Epidermal melanocyte (primary cell): ENCODE results near the gene PTPN14.
A peak's percentile ranks its signal among the peaks of the same experiment; 100 is the strongest.

ENCODE experiments used
- DNase-seq: peaks from one replicate; pipeline ENCODE4 v3.0.0; 2011; ENCODE audit warnings: low spot score; ENCODE audit not compliant: insufficient read length

PTPN14 gene

DNA sequence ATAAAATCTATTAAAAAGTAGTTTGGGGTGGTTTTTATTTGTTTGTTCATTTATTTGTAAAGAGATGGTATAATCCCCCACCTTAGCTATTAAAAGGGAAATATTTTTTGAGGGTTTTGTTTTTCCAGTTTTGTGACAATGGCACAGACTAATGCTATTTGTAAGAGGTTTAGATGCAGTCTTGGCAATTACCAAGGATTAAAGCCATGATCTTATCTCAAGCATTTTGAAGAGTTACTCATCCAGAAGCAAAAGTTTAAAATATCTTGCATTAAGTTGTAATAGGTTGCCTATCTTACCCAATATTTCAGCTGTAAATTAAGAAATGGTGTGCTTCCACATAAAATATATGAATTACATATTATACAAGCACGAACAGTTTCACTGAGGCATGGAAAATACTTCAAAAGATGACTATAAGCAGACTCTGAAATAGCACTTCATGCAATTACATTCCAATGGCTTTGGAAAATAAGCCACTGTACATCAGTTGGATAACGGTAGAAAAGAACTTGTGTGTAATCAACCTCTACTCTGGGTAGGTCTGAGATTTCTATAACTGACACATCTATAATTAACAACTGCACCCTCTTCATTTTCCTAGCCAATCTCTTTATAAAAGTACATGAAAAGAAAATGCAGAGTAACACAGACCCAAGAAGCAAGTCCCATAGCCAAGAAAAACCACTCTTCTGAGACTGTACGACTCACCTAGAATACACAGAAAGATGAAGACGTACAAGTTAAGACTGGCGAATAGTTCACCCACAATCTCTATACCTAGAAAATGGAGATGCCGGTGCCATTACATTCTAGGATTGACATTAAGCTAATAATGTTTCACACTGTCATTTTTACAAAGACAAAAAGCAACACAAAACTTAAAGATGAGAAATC, 95.2 kb downstream of the PTPN14 start:
- no peak for DNase-seq

DNA sequence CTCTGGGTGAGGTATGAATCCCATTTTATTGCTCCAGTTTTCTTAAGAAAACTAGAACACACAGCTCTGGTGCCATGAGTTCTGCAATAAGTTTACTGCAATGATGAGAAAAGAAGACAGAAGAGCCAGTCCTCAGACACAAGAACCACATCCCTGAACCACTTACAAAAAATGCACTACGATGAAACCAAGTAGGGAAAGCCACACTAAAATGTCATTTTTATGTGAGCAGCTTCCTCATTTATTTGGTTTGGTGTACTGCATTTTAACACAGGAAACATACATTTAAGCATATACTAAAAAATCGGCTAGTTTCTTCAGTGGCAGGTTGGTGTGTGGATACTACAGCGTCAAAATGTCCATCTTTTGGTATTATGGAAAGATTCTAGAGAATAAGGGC, 95.9 kb downstream of the PTPN14 start:
- DNase-seq, result no peak

DNA sequence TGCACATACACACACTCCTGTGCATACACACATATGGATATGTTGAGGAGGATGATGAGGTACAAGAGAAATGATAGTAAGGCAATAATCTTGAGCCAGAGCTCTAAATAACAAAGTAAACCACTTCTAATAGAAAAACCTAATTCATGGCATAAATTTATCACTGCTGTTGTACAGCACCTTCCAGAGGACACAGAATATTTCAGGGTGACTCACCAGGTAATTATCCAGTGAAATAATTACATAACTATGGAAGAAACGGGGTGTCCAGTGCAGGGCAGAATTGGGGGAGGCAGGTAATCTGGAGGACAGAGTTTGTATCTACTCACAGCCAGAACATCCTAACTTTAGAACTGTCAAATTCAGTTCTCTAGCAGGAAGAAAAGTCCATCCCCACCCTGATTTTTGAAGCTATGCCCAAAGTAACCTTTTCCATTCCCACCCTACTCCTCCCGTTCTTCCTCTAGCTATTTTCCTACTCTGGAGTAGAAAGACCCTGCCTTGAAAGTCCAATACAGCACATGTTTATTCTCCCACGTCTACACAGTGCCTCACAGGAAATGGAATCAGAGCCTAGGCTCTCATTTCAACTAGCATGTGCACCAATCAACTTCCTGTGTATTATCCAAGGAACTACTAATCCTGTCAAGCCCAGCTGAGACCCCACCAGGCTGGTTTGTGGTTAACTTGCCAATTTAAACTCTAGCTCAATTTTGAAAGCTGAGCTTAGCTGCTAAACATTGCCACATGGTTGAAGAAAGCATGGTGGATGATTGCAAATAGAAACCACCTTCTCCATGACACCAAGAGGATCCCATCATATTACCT, 96.6 kb downstream of the PTPN14 start:
- no peak for DNase-seq

DNA sequence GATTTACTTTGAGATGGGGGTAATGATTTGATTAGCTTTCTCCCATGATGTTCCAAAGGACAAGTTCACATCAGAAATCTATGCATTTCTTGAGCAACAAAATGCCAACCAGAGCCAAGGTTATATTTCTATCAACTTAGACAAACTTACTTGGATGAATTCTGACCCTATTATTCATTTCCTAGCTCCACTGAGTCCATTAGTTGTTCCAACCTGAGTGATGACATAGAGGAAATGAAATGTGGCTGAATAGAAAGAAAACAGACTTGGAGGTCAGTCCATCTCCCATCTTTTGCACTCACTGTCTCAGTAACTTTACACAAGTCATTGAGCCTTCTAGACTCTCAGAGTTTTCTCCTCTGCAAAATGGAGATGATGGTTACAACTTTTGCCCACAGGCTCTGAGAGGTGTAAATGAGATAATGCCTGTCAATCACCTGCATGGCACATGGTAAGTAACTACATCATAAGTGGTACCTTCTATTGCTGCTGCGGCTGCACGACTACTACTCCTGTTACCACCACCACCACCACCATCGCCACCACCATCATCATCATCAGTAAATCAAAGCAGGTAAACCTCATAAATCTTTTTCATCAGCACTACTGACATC, 98.2 kb downstream of the PTPN14 start:
- DNase-seq, result no peak

DNA sequence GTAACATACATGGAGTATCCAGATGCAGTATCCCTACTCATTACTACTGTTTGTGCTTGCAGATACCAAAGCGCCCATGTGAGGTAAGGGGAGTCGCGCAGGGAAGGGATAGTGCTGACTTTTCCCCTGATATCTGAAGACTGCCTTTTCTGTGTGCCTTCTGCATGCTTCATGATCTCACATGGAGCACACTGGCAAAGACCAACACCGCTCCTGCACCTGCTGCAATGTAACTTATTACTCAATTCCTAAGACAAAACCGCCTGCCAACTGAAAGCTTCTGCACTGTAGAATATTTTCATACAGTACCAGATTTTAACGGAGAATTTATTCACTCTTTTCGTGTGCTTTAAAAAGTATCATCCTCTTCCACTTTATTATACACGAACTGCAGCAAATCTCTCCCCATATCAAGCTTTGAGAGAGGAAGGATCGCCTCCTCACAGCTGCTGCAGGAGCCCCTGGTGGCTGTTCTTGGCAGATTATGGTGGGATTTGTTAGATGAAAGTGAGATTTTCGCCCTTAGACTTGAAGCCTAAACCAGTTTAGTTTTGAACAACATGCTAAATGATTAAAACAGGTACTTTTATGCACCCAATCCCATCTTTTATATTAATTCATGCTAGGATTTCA, 99.1 kb downstream of the PTPN14 start:
- DNase-seq, result no peak

DNA sequence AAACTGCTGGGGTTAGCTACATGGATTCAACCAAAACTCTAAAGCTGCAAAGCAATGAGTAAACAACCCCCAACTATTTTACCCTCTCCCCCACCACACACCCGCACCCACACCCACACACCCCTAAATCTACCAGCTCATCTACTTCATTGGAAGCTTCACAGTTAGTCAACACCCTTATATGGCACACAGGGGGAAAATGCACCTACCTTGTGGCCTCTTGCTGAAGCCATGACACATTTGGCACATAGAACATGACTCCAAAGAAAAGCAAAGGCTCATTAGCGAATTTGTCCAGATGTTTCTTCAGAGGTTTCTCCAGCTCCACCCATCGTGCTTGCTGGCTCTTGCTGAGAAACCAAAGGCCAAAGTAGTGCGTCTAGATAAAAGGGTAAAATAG, 99.8 kb downstream of the PTPN14 start:
- DNase-seq, result no peak

DNA sequence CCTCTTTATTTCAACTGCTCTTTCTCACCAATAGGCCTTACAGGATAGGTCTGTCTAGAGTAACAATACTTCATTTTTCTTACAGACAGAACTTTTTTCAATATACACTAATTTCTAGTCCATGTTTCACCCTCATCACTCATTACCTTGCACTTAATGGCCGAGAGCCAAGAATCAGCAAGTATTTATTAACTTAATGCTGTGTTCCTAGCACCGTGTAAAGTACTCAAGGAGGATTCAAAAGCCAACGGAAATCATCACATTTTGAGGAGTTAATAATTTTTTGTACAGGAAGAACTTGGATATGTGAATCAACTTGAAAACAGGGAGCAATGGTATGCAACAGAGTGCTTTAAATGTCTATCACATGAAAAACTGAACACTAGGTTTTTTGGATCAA, 102.0 kb downstream of the PTPN14 start:
- no peak for DNase-seq

DNA sequence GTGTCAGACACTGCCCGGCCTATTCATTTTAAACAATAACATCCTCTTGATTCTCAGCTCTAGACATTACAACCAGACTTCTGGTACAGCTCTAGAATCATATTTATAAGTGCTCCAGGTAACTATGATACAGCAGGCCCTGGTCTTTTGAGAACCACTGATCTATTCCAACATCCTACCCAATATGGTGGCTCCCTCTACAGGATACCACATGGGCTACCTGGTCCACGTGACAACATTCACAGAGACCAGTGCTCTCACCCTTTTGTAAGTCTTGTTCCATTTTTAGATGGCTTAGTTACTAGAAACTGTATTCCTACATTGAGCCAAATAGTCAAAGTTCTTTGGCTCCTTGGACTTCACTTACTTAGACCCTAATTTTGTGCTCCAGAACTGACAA, 102.9 kb downstream of the PTPN14 start:
- DNase-seq, result no peak

DNA sequence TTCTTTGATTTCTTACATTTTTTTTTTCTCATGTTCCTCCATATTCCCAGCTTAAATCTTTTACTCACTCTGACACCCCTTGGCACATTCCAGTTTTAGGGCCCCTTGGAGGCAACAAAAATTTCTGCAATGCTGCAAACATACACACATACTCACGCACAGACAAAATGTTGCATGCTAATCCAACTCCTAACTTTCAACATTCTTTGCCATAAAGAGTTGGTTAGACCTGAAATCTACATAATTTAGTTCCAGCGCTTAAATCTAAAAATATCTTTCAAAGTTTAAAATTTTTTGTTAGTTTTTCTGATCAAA, 103.9 kb downstream of the PTPN14 start:
- DNase-seq, result no peak

DNA sequence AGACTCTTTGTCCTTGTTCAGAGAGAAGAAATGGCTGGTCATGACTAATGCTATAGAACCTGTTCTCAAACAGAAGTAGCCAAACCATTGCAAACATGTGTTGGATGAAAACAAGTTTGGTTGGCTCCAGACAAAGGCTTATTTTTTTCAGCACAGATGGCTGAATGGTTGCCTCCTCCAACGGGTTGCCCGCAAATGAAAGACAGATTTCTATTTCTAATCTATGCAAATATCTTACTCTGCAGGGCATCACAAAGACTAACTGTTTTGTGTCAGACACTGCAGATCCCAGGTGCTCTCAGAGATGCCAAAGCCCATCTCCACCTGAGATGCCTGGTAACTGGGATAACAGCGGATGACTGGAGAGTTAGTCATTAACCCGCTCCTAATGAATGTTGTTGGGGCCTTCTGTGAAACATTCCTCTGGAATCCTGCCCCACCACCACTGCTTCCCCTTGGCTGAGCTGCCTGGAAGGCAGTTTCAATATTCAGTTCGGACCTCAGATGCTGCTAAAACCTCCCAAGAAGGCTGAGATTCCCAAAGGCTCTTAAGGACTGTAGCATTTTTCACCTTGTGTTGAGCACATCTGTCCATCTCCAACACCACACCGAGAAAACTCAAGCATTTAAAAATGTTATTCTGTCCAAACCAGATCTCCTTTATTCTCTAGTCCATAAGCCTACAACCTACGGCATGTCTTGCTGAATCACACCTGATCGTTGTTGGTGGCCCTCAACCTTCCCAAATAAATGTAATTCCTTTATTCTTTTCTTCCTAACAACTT, 104.4 kb downstream of the PTPN14 start:
- DNase-seq, result peak; percentile 70

DNA sequence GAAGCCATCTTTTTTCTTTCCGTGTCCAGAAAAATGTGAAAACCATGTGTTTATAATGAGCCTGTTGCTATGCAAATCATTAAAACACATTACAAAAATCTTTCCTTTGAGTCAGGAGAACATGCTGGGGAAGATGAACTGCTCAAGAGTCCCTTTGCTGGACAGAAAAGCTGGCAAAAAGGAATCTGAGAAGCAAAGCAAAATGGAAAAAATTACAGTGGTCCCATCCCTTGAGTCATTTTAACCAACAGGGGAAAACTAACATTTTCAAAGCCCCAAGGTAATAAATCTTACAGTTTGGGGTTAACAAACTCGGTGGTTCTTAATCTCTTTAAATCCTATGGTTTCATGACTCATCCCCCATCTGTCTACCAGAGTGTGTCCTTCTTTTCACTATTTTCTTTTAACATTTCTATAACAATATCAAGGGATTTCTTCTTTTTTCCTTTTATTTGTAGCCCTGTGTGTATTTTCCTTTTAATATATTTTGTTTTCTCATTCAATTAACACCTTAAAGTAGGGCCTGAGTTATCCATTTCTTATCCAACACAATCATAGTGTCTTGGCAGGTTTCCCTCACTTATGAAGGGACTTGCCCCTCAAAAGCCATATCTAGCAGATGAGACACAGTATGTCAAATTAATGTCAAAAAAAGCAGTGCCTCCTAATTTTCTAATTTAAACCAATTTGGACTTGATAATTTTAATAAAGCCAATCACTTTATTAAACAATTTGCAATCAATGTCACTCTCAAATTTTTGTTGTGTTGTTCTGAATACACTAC, 105.4 kb downstream of the PTPN14 start:
- no peak for DNase-seq

DNA sequence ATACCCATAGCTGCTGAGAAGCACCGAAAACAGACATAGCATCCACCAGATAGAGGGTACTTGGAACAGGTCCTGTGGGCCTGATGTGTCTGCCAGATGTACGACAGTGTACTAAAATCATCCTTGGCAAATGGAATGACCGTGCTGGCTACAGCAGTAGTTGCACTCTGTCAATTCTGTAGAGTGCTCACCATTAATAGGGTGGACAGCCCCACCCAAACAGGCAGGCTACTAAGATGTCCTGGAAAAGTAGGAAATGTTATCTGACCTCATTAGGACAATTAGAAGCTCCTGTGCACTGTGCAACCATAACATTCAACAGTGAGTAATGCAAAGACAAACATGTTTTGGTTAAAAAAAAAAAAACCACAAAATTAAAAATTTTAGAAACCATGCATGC, 106.2 kb downstream of the PTPN14 start:
- DNase-seq, result no peak

DNA sequence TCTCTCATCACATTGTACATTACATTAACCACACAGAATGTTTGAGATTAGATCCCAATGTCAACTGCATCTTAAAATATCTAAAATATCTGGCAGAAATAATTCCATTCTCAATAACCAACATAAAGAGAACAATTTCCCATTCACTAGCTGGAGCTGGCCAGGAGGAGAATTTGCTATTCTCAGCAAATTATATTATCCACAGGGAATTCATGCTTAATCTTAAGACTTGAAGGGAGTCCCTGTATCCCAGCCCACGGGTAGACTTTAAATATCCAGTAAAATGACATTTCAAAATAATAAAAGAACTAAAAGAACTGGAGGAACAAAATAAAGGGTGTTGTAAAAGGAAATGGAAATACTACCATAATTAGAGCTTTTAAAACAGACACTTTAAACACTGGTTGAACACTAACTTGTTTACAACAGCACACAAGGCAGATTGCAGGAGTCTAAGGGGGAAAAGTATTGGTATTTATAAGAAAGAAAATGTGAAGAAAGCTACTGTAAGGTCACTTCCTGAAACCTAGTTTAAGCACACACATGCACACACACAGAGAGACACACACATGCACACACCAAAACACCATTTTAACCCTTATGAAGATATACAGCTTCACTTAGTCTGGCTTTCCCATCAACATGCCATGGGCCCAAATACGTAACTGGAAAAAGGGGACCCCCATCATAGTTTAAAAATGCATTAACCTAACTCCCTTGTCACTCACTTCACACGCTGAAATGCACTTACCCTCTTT, 107.0 kb downstream of the PTPN14 start:
- no peak for DNase-seq

DNA sequence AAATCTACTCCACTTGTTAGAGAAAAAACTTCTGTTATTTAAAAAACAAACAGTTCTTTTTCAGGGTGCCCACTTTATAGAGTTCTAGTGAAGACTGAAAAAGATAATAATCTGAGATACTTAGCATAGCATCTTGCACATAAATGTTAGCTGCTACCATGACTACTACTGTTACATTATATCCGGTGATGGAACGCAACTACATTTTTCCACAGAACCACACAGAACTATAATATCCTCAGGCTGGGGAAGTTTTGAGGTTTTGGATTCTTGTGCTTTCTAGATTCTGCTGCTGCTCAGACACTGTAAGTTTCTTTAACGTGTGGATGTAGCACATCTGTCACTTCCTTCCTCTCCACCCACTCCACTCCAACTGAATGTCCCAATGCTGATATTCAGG, 110.3 kb downstream of the PTPN14 start:
- DNase-seq, result peak; percentile 42

DNA sequence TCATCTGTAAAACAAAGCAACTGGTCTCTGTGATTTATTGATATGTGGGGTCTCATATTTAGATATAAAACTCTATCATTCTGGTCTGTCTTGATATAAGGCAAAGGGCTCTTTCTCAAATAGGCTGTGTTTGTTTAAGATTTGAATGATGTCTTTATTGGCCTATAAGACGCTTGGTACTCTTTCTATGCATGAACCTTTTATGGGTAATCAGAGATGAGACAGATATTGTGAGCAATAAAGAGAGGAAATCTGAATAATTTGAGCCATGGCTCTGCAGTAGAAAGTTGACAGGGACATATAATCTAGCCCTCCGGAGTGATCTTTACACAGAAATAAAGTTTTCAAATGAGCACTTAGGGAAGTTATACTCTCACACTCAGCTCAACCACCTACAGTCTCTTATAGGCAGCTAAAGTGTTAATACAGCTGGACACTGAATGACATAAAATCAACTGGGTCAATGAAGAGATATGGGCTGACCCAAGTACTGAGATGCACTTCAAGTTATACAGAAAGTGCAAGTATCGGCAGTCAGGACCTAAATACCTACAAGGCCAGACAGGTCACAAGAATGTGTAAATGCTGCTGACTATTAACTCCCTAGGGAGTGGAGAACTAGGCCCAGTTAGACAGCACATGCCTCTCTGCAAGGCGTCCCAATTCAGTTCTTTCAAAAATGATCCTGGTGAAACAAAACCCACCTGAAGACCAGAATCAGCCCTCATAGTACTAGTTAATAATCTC, 111.0 kb downstream of the PTPN14 start:
- DNase-seq, result no peak

DNA sequence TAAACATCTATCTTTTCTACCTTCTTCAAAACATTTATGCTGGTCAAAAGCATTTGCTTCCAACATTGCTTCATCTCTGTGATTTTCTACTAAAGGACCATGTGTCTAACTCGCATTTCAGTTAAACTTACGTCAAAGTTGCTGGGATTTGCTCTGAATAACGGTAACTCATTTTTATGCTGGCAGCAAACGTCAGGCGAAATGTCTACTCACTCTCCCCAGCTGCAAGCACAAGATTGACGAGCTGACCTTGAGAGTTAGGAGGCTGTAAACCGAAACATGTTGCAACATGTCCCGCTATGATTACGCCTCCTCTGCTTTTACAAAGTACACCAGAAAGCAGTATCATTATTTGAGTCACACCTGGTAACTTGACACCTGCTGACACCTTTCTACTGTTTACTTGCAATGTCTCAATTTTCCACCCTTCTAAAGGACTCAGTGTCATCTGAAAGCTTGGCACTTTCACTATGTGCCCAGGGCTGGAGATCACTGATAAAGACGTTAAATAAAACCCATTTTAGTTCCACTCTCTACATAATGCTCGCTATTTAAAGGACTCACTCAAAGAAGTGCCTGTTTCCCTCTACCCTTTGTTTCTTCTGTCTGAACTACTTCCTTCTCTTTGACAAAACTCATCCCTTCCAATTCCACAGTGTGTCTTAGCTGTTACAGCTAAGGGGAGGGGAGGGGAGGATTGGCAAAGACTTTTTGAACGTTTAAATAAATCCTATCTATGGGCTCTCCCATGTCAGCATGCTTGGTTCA, 111.9 kb downstream of the PTPN14 start:
- peak; percentile 42 for DNase-seq

DNA sequence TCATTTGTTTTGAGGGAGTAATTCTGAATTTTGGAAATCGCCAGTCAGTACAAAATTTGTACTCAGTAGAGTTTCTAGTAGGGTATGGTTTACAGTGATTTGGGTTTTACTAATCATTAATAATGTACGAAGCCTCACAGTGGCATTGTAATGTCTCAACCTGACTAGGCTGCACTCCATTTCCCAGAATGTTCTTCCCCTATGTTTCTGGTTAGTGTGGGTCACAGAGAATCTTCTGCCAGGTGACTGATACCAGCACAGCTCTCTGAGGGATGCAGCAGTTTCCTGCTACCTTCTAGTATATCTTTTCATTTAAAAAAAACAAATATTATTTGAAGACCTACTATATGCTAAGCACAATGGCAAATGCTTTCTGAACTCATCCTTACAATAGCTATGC, 112.9 kb downstream of the PTPN14 start:
- no peak for DNase-seq

DNA sequence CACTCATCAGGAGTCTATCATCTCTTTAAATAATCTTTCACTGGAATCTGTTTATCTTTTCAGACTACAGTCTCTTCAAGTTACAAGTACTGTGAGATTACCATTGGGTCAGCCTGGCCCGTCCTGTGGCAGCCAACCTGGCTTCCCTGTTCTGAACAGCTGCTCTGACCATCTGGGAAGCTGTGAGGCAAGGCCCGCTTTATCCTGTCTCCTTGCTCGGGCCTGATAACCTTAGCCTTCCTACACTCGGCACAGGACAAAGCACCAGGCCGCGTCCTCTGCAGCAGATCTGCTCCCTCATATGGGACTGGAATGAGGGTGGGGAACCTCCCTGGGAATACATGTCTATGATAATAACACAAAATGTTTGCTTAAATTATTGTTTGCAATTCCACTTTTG, 113.3 kb downstream of the PTPN14 start:
- DNase-seq, result no peak
